CD4-positive, alpha-beta T cell treated with Interleukin-12 subunit alpha and Interleukin-12 subunit beta, for 1 hour (primary cell): ENCODE measurements around the gene EIF3F.

ENCODE experiments used
- DNase-seq: peaks from one replicate; pipeline ENCODE4 v3.0.0-alpha.2; 2020

Gene EIF3F

GRCh38 chr11:7994581-7995278 lies 7.6 kb downstream of the EIF3F start:
- DNase-seq, result no peak

- DNase-seq, result no peak
Measured at GRCh38 chr11:7999795-8000194, 12.7 kb downstream of the EIF3F start.

- DNase-seq, result no peak
Measured at GRCh38 chr11:8000390-8000789, 13.3 kb downstream of the EIF3F start.

GRCh38 chr11:8002676-8003075 lies 15.5 kb downstream of the EIF3F start:
- DNase-seq, result no peak

DNA sequence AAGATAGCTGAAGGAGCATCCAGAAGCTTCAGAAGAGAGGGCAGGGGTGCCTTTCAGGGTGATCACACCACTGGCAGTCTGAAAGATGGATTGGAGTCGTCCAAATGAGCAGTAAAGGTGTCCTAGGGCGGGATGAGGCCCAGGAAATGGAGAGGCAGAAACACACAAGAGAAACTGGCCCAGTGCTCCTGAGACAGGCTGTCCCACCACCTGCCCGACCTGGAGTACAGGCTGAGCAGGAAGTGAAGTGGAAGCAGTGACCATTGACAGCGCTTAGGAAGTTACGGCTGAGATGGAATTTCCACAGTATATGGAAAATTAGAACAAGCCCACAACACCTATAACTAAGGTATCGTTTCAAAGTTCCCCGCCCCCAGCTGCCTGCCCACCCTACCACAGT lies 16.1 kb downstream of the EIF3F start:
- no peak for DNase-seq

- no peak for DNase-seq
Measured at GRCh38 chr11:8004008-8004407, 16.9 kb downstream of the EIF3F start.

DNA sequence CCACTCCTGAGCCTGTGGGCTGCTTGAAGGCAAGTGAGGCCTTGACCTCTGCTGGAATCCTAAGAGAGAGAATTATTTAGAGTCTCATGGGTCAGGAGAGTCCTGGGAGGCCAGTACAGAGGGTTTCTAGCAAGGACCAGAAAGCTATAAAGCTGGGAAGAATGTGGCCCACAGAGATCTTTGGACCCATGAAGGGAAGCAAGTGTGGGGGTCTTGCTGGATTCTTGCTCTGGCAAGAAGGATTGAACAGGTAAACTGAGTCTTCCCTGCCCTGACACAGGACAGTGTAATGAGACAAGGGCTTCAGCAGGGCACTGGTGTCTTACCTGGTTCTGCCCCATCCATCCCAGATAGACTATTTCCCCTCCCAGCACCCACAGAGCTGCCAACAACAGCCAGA lies 18.4 kb downstream of the EIF3F start:
- no peak for DNase-seq

DNA sequence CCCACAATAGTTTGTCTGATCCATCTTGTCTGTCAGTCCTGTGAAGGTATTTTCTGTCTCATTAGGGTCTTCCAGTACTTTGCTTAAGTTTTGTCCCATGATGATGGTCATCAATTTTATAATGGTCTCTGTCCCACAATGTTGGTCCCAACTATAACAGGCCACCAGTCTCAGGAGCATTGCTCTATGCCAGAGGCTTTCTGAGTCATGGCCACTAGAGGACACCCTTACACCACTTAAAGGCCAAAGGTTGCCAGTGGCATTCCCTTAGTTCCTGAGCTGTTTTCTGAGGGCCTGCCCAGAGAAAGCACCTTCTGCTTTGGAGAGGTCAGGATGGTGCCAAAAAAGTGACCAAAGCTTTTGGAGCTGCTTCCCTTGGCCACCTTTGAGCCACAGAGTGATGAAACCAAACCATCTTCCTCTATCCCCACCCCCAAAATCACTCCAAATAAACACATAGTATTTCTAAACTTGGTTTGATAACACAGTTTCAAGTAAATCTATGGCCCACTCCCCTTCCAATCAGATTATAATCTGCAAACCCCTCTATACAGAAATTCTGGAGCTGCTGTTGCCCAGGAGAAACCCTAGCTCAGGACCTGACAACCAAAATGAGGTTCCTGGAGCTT lies 19.3 kb downstream of the EIF3F start:
- DNase-seq, result peak; percentile 56

DNA sequence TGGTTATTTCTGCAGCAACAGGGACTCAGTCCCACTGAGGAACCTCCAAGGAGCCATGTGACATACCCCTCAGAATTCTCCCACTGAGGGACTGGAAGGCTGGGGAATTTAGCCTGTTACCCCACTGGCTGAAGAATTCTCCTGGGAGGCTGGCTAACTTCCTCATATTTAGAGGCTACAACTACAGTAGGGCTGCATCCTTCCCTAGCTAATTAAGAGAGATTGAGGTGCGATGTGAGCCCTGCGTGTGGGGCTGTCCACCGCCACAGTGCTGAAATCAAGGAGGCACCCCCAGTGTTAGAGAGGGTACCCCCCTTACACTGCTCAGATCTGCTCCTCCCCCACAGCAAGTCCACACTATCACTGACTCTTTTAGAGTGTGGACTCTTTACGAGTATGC lies 21.1 kb downstream of the EIF3F start:
- no peak for DNase-seq

GRCh38 chr11:8009856-8010255 lies 22.7 kb downstream of the EIF3F start:
- DNase-seq, result no peak

DNA sequence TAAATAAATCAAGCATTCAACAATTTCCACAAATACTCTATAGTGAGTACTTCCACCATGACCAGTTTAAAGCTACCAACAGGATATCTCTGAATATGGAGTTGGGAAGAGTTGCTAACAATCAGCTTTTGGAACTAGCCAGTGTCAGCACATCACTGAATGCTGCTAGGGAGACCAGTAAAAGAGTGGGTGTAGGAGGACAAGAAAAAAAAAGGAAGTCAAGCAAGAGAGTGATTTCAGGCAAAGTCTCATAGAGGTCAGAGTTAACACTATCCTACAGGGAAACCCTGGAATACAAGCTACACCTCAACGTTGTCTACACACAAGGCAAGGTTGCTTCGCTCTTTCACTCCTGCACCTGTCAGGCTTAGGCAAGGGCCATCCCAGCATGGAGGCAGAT lies 24.2 kb downstream of the EIF3F start:
- no peak for DNase-seq

GRCh38 chr11:8011981-8012444 lies 24.9 kb downstream of the EIF3F start:
- DNase-seq, result no peak

DNA sequence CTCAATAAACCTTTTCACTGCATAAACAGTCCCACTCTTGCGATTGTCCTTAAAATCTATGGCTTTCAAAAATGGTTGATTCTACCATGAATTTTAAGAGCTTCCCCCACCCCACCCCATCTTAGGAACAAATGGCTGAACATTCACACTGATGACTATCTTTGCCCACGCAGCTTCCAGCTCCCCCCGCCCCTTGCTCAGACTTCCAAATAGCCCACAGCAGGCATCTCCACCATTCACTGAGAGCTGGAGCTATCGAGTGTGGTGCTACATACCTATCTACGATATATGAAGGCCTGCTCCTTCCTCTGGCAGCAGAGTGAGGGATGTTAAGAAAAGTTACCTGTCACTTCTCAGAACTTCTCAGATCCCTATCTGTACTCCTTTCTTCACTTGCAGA lies 26.7 kb downstream of the EIF3F start:
- no peak for DNase-seq

- DNase-seq, result no peak
Measured at GRCh38 chr11:8015753-8016239, 28.7 kb downstream of the EIF3F start.

DNA sequence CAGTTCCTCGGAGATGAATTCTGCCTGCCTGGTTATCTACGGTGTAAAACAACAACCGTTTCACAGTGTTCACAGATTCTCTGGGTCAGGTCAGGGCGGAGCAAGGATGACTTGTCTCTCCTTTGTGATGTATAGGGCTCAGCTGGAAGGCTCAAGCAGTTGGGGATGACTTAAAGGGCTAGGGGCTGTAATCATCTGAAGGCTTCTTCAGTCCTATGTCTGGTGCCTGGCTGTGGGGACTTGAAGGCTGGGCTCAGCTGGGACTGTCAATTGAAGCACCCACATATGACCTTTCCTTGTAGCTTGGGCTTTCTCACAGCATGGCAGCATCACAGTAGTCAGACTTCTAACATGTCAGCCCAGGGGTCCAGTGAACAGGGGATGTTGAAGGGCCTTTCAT lies 29.3 kb downstream of the EIF3F start:
- no peak for DNase-seq

- no peak for DNase-seq
Measured at GRCh38 chr11:8017071-8017470, 29.9 kb downstream of the EIF3F start.

DNA sequence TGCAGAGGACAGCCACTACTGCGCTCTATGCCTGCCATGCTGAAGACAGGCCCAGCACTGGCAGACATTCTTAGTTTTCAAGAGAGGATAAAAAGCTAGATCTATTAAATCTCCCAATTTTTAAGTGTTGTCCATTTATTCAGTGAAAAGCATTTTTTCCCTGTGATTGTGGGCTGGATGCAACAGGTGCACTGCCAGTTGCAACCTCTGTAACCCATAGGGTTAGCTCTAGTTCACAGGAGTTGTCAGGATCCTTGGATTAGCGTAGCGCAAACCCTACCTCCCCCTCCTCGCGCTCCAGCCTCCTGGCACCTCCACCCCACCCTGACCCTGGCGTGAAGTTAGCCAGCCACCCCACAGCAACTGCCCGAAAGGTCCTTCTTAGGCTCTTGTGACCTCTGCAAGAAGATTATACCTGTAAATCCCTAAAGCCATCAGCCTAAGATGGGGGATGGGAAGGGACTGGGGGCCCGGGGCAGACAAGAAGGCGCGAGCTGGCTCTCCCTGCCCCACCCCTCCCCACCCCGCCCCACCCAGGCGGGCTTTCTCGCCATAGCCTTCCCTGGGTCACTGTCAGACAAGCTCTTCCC lies 30.9 kb downstream of the EIF3F start:
- no peak for DNase-seq

DNA sequence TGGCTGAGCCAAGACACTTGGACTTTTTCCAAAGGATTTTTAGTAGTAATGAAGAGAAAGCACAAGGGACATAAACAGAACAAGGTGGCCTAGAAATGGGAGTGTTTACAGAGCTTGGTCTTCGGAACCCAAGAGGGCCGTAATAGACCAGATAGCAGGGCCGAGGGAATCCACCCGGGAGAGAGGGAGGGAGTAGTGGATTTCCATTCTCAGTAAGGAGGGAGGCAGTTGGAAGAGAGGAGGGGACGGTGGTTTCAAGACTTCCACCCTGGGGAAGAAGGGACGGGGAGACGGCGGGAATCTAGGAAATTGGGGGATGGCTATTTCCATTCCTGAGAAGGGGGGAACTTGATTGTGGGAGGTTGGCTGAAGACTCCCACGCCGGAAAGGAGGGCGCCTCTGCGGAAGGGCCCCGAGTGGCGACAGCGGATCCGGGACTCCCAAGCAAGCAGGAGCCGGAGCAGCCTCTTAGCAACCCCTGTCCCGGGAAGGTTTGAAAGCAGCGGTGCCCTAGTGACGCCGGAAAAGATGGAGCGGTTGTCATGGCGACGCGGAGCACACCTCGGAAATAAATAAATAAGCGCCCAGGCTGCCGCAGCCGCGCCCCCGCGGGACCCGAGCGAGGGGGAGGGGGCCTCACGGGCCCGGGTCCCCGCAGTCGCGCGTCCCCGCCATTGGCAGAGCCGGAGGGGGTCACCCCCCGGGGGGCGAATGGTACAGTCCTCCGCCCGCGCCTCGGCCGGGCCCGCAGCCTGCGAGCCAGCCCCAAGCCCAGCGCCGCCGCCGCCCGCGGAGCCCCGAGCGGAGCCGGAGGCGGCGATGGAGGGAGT lies 31.6 kb downstream of the EIF3F start:
- DNase-seq, result peak; percentile 87

- DNase-seq, result peak; percentile 18
Measured at GRCh38 chr11:8019314-8020243, 32.4 kb downstream of the EIF3F start.

- no peak for DNase-seq
Measured at GRCh38 chr11:8020244-8020597, 33.1 kb downstream of the EIF3F start.

DNA sequence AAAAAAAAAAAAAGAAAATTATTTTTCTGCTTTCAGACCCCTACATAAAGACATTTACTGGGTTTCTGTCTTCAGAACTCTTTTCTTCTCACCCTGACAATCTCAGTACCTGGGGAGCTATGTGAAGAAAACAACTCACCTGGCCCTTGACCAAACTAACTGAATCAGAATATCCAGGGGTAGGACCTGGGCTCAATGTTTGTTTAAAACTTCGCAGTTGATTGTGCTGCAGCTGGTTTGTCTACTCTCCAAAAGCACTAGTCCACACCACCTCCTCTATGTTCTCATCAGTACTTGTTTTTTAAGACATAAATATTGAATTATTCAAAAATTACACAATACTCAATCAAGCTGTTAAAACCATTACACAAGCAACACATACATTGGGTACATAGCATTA lies 34.8 kb downstream of the EIF3F start:
- DNase-seq, result no peak

DNA sequence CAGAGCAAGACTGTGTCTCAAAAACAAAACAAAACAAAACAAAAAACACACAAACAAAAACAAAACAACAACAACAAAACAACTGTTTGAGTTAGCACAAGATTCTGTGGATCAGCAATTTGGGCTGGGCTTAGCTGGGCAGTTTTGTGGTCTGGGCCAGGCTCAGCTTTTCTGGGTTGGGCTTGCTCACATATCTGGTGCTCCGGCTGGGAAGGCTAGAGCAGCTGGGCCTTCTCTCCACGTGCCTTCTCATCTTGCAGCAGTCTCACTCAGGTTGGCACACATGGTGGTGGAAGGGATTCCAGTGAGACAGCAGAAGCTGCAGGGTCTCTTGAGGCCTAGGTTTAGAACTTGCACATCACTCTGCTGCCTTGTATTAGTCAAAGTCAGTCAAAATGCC lies 35.7 kb downstream of the EIF3F start:
- DNase-seq, result no peak
